Fibroblast of skin of left biceps (primary cell): ENCODE measurements around the gene BTN3A1.
"Not testable (repeated sequence)": the region's sequence is repeated elsewhere in the genome, so short reads cannot be mapped to it uniquely, and the experiment has no call there.

Source experiments
- DNase-seq, 2 experiments: peaks; one replicate each; pipeline ENCODE4 v3.0.0-alpha.2; 2013; ENCODE audit warnings: low read depth in 2 of 2

BTN3A1 gene

DNA sequence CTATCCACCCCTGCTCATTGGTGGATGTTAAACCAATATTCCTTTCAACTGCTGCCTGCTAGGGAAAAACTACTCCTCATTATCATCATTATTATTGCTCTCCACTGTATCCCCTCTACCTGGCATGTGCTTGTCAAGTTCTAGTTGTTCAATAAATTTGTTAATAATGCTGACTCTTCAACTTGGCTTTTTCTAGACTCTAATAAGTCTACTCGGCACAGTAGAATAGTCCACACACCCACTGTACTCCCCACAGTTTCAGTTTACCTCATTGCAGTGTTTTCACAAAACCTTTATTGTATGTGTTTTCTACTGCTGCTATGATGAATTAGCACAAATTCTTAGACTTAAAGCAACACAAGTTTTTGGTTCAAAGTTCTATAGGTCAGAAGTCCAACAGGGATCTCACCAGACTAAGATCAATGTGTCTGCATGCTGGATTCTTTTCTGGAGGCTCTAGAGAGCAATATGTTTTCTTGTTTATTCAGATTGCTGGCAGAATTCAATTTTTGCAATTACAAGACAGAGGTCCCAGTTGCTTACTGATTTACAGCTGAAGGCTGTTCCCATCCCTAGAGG, 13.1 kb downstream of the BTN3A1 start:
- DNase-seq = no peak

DNA sequence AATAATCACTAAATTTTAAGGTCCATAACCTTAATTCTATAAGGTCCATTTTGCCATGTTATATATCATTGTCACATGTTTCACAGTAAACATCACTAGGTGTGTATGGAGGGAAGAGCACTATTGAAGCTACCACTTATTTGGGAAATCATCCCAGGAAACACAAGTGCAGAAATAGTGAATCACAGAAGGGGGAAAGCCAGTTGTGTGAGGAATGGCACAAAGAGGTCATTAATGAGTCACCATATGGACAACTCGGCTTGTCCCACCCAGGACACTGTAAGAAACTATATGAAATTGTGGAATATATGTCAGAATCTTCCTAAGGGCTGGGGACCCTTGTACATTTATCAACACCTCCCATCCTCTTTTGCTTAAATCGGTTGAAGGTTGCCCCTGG, 13.7 kb downstream of the BTN3A1 start:
- DNase-seq = no peak

GRCh38 chr6:26416288-26416687, 14.2 kb downstream of the BTN3A1 start:
- no peak for DNase-seq

- not testable (repeated sequence) for DNase-seq
Measured at GRCh38 chr6:26418077-26418476, 16.0 kb downstream of the BTN3A1 start.

DNA sequence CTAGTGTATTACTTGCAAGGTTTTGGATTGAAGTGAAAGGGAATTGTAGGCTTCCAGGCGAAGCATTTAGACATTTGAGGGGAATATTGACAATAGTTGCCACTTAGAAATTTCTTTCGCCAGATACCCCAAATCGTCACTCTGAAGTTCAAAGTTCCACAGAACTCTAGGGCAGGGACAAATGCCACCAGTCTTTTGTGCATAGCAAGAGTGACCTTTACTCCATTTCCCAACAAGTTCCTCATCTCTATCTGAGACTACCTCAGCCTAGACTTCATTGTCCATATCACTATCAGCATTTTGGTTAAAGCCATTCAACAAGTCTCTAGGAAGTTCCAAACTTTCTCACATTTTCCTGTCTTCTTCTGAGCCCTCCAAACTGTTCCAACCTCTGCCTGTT, 16.7 kb downstream of the BTN3A1 start:
- DNase-seq = not testable (repeated sequence)

GRCh38 chr6:26420688-26421171, 18.7 kb downstream of the BTN3A1 start:
- DNase-seq = no peak

DNA sequence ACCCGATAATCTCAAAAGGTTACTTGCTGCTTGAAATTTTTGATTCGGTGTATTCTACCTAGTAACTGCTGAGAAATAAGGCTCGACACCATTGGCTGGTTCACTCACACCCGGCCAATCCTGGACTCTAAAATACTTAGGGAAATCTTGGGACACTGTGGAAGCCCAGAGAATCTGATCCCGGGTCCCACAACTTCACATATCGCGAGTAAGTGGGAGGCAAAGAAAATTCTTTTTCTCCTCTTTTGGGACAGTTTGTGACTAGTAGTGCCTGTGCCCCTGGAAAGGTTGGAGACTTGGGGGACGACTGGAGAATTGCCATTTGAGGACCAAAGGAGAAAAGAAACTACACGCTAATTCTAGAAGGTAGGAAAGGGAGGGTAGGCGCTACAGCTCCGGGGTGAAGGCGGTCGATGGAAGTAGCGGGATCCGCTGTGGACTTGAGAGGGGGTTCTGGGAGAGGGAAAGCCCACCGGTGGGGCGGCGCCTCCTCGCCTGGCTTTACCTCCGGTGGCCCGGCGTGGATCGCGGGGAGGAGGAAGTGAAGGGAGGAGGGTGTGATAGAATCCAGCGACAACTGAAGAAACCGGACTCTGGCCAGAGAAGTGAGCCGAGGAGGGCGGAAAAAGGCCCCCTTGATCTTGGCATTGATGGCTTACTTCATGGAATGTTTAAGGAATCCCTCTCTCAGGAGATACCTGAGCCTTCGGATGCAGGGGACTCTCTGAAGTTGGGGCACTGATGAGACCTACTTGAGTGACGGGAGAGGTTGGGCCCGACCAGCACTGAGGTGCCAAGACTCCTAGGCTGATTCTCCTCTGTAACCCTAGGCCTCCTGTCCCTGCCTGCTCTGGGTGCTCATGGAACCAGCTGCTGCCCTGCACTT, 19.4 kb downstream of the BTN3A1 start:
- DNase-seq = peak; percentile 68 to 76

- DNase-seq = no peak
Measured at GRCh38 chr6:26422329-26422728, 20.3 kb downstream of the BTN3A1 start.

GRCh38 chr6:26426691-26427450, 24.8 kb downstream of the BTN3A1 start:
- no peak for DNase-seq

DNA sequence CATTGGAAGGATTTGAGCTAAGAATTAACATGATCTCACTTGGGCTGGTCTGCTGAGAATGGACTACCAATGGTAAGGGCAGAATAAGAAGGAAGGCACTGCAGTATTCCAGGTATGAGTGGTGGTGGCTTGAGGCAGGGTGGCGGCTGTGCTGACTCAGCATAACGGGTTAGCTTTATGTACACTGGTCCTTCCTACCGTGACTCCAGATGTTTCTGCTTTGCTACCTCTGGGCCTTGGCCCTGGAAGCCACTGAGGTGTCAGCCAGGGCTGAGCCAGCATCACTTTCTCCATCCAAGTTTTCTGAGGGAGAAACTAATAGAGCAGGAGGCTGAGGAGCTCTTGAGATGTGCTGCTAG, 25.4 kb downstream of the BTN3A1 start:
- DNase-seq = no peak

- no peak for DNase-seq
Measured at GRCh38 chr6:26428206-26428605, 26.1 kb downstream of the BTN3A1 start.

- no peak for DNase-seq
Measured at GRCh38 chr6:26430787-26431186, 28.7 kb downstream of the BTN3A1 start.

GRCh38 chr6:26431258-26432172, 29.4 kb downstream of the BTN3A1 start:
- no peak for DNase-seq

- peak; percentile 51 to 61 for DNase-seq
Measured at GRCh38 chr6:26432627-26433201, 30.6 kb downstream of the BTN3A1 start.

DNA sequence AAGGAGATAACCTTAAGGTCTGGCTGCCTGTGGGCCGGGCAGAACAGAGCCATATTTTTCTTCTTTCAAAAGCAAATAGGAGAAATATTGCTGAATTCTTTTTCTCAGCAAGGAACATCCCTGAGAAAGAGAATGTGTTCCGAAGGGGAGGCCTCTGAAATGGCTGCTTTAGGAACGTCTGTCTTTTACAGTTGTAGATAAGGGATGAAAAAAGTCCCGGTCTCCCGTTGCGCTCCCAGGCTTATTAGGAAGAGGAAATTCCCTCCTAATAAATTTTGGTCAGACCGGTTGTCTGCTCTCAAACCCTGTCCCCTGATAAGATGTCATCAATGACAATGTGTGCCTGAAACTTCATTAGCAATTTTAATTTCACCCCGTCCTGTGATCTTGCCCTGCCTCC, 31.6 kb downstream of the BTN3A1 start:
- not testable (repeated sequence) for DNase-seq

GRCh38 chr6:26436018-26436417, 33.9 kb downstream of the BTN3A1 start:
- DNase-seq = no peak

GRCh38 chr6:26437550-26437949, 35.5 kb downstream of the BTN3A1 start:
- no peak for DNase-seq

- no peak for DNase-seq
Measured at GRCh38 chr6:26438000-26438399, 35.9 kb downstream of the BTN3A1 start.

GRCh38 chr6:26439151-26440125, 37.4 kb downstream of the BTN3A1 start:
- DNase-seq = no peak

GRCh38 chr6:26440977-26441358, 38.9 kb downstream of the BTN3A1 start:
- no peak for DNase-seq
